Stimulated activated CD4-positive, alpha-beta T cell treated with anti-CD3 and anti-CD28 coated beads, Interleukin-1b, Interleukin-23, amount 100 ng/mL, for 1 hour (primary cell): Measurements from ENCODE around the gene WDR74.

Experiments used
- DNase-seq, 2 donors: peaks; one replicate each; pipeline ENCODE4 v3.0.0-alpha.2; 2020; ENCODE audit warnings: low read depth in 2 of 2

Gene WDR74

DNA sequence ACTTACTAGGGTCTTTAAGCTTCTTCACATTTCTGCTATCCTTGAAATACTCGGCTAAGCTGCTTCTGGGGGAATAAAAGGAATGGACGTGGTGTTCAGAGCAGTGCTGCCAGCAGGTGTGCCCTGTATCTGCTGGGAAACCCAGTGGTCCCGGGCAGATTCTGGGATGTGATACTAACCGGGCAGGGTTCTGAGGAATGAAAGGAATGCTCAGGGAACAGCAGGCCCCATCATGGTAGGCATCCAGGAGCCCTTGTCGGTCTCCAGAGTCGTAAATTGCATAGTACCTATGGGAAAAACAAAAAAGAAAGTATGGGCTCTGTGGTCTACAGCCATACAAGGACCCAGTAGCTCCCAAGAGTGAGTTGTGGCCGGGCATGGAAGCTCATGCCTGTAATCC, 43.1 kb downstream of the WDR74 start:
- no peak for DNase-seq

DNA sequence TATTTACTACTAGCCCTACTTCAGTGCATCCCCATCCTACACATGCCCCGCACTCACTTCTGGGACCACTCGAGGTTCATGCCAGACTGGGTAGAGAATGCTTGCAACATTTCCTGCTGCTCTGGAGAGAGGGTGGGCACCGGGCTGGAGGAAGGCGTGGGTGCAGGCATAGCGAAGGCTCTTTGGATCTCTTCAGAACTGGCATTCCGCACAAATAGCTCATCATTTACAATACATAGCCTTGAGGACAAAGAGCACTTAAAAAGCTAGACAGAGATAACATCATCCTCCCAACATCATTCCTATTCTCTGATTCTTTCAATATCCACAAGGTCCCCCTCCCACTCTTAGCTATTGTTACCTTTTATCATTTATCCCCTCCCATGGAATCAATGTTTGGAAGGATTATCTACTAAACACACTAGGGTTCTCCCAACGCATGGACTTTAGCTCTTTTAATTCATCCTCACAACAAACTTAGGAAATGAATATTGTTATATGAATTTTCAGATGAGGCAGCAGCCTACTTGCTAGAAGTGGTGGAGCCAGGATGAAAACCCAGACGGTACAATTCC, 45.1 kb downstream of the WDR74 start:
- DNase-seq, result no peak

DNA sequence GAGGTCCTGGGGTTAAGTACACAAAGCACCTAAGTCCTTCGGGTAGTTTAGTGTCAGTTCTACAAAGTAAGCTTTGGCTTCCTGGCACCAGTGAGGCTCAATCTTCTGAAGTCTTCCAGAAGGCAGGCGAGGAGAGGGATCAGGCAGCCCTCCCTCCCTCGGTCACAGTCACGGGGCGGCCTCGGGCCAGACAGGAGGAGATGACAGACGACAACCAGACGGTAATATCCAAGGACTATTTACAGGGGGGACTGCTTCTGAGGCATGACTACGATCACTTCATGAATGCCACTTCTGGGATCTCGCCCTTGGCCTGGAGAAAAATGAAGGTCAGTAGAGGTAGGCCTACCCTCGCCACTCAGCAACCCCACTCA, 47.2 kb downstream of the WDR74 start:
- no peak for DNase-seq

DNA sequence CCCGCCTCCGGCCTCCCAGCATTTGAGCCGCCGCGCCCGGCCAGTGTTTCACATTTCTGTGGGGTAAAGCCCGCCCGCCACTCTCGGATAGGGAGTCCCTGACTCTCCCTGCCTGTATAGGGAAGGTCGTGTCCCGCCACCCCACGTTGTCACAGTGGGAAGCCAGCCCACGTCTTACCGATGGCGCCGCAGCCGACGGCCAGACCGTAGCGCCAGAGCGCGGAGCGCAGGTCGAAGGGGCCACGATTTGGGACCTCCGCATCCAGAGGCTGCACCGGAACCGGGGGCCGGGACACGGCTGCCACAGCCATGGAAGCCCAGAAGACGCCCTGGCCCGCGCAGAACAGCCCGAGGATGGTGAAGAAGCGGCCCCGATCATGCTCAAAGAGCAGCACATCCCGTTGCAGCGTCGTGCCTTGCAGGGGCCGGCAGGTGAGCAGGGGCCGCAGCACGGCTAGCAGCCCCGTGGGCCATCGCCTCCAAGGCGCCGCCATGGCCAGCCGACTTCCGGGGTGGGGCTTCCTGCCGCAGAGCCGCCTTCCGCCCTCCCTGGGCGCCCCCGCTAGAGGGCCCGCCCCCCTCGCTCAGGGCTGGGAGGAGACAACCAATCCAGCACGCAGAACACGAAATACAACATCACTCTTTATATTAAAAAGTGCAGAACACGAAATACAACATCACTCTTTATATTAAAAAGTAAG, 47.7 kb downstream of the WDR74 start, which contains the start of gene TMEM223:
TMEM223 (minus strand) TSS at position 506 of the 701 bp plus-strand sequence; CDS start at position 494, 12 bp downstream.
- DNase-seq, result peak; percentile 68 to 88

DNA sequence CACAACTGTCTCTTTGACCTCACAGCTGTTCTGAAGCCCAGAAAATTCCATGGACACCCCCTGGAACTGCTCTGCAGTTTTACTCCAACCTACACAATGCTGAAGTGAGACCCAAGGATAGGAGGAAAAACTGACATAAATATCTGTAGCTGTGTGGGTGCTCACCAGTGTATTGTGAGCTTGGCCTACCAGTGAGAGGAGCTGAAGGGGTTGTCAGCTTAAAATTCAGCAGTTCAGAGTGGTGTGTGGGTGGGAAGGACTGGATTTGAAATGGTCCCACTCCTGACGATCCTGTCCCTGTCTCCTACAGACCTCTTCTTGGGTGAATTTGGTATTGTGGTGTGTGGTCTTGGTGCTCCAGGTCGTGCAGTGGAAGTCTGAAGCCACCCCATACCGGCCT, 49.8 kb downstream of the WDR74 start:
- no peak for DNase-seq

DNA sequence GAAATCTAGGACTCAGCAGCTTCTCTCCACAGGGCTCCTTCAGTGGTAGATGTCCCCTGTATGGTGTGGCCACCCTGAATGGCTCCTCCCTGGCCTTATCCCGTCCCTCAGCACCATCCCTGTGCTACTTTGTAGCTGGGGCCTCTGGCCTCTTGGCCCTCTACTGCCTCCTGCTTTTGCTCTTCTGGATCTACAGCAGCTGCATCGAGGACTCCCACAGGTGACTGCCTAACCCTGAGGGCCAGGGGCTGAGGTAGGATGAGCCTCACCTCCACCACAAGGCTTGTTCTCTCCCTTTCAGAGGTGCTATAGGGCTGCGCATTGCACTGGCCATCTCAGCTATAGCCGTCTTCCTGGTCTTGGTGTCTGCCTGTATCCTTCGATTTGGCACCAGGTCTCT, 50.4 kb downstream of the WDR74 start:
- no peak for DNase-seq

DNA sequence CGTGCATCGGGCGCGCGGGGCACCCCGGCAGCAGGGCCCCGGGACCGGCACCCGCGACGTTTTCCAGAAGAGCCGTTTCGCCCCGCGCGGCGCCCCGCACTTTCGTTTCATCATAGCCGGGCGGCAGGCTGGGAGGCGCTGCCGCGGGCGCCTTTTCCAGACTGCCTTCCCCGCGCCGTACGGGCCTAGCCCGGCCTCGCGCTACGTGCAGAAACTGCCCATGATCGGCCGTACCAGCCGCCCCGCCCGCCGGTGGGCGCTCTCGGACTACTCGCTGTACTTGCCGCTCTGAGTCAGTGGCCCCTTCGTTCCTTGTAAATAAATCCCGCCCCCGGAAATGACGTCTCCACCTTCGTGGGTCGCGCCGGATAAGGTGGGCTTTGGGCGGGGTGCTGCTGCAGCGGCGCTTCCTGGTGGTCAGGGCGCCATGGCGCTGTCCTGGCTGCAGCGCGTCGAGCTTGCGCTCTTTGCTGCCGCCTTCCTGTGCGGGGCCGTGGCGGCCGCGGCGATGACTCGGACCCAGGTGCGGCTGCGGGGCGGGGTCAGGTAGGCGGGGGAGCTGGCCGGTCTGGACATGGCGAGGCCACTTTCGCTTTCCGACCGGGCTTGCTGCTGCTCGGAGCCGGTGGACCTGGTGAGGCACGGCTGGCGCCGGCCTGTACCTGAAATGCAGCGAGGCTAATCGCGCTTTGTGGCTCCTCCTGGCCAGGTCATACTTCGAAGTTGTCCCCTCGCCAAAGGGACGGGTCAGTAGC, 52.2 kb downstream of the WDR74 start, which contains the start of gene TMEM179B:
TMEM179B (plus strand) TSS at position 398 of the 755 bp plus-strand sequence; CDS start at position 428, 30 bp downstream.
- peak; percentile 90 to 97 for DNase-seq

DNA sequence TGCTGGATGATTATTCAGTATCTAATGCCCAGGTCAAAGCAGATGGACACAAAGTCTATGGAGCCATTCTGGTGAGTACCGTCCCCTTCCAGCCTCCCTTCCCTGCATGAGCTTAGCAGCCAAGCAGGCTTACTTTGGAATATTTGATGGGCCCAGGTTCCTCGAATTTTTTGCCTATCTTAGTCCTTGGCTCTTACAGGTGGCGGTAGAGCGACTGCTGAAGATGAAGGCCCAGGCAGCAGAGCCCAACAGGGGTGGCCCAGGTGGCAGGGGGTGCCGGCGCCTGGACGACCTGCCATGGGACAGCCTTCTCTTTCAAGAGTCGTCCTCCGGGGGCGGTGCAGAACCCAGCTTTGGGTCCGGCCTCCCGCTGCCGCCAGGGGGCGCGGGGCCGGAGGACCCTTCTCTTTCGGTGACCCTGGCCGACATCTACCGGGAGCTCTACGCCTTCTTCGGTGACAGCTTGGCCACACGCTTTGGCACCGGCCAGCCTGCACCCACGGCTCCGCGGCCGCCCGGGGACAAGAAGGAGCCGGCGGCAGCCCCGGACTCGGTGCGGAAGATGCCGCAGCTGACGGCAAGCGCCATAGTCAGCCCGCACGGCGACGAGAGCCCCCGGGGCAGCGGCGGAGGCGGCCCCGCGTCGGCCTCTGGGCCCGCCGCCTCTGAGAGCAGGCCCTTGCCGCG, 52.9 kb downstream of the WDR74 start:
- DNase-seq, result peak; percentile 60 to 63
